H9 (cell line): ENCODE data around the gene WDR70. TPM values are rescaled to one million over a fixed set of nuclear protein-coding genes. Genes with fewer than 3 reads are reported as not detected.

ENCODE experiments used
- DNase-seq: peaks from one replicate; pipeline ENCODE4 v3.0.0-alpha.2; 2017
- H2AFZ ChIP-seq: one replicate; pipeline ENCODE4 v1.6.1; 2013; ENCODE audit warnings: mild to moderate bottlenecking, low read length, control low read depth, moderate library complexity
- H2AK5ac ChIP-seq: 2 replicates; pipeline ENCODE4 v1.6.1; 2013; ENCODE audit warnings: low read length, control low read depth, mixed read lengths; ENCODE audit not compliant: insufficient read length
- H2BK120ac ChIP-seq: one replicate; pipeline ENCODE4 v1.6.1; 2013; ENCODE audit warnings: low read depth, mild to moderate bottlenecking, low read length, control low read depth, inconsistent platforms; ENCODE audit not compliant: poor library complexity, severe bottlenecking
- H2BK12ac ChIP-seq: 2 replicates; pipeline ENCODE4 v1.6.1; 2013; ENCODE audit warnings: low read length, control low read depth, mixed read lengths, low read depth; ENCODE audit not compliant: insufficient read length
- H2BK15ac ChIP-seq: 2 replicates; pipeline ENCODE4 v1.6.1; 2013; ENCODE audit warnings: low read depth, low read length, control low read depth
- H2BK20ac ChIP-seq: one replicate; pipeline ENCODE4 v1.6.1; 2013; ENCODE audit warnings: low read depth, mild to moderate bottlenecking, low read length, control low read depth, inconsistent platforms; ENCODE audit not compliant: poor library complexity, severe bottlenecking
- H2BK5ac ChIP-seq: 2 replicates; pipeline ENCODE4 v1.6.1; 2013; ENCODE audit warnings: low read length, control low read depth, mixed read lengths; ENCODE audit not compliant: insufficient read length
- H3K14ac ChIP-seq: 2 replicates; pipeline ENCODE4 v1.6.1; 2013; ENCODE audit warnings: low read length, control low read depth; ENCODE audit not compliant: insufficient read depth
- H3K18ac ChIP-seq: 2 replicates; pipeline ENCODE4 v1.6.1; 2013; ENCODE audit warnings: low read depth, mild to moderate bottlenecking, mixed read lengths, low read length, control low read depth; ENCODE audit not compliant: insufficient read length
- H3K23ac ChIP-seq: 2 replicates; pipeline ENCODE4 v1.6.1; 2013; ENCODE audit warnings: low read length, control low read depth, mixed read lengths, low read depth; ENCODE audit not compliant: insufficient read length
- H3K23me2 ChIP-seq: 2 replicates; pipeline ENCODE4 v1.6.1; 2013; ENCODE audit warnings: low read depth, mild to moderate bottlenecking, mixed read lengths, low read length, control low read depth; ENCODE audit not compliant: insufficient read length, poor library complexity, severe bottlenecking
- H3K27ac ChIP-seq: 2 replicates; pipeline ENCODE4 v1.5.1; 2013; ENCODE audit warnings: low read length, control low read depth, mixed read lengths, low read depth; ENCODE audit not compliant: insufficient read length
- H3K27me3 ChIP-seq: 2 replicates; pipeline ENCODE4 v1.6.1; 2013; ENCODE audit warnings: low read length, control low read depth, inconsistent platforms; ENCODE audit not compliant: insufficient read depth
- H3K4ac ChIP-seq: 2 replicates; pipeline ENCODE4 v1.6.1; 2013; ENCODE audit warnings: low read depth, mild to moderate bottlenecking, control low read depth, inconsistent platforms, low read length, moderate library complexity
- H3K4me1 ChIP-seq: 2 replicates; pipeline ENCODE4 v1.6.1; 2013; ENCODE audit warnings: low read length, control low read depth, inconsistent platforms; ENCODE audit not compliant: insufficient read depth
- H3K4me2 ChIP-seq: 2 replicates; pipeline ENCODE4 v1.6.1; 2013; ENCODE audit warnings: low read length, control low read depth, mixed read lengths; ENCODE audit not compliant: insufficient read length, insufficient read depth
- H3K56ac ChIP-seq: 2 replicates; pipeline ENCODE4 v1.6.1; 2013; ENCODE audit warnings: low read depth, mild to moderate bottlenecking, mixed read lengths, low read length, control low read depth; ENCODE audit not compliant: insufficient read length
- H3K79me1 ChIP-seq: 2 replicates; pipeline ENCODE4 v1.6.1; 2013; ENCODE audit warnings: low read depth, mild to moderate bottlenecking, moderate library complexity, low read length, control low read depth, inconsistent platforms; ENCODE audit not compliant: insufficient read depth, poor library complexity, severe bottlenecking
- H3K79me2 ChIP-seq: 2 replicates; pipeline ENCODE4 v1.6.1; 2013; ENCODE audit warnings: low read length, control low read depth, inconsistent platforms; ENCODE audit not compliant: insufficient read depth
- H3K9ac ChIP-seq: 2 replicates; pipeline ENCODE4 v1.6.1; 2013; ENCODE audit warnings: low read length, control low read depth, mixed read lengths; ENCODE audit not compliant: insufficient read length; ENCODE audit errors: extremely low read depth
- H3K9me3 ChIP-seq: one replicate; pipeline ENCODE4 v1.6.1; 2013; ENCODE audit warnings: low read depth, low read length, inconsistent platforms; ENCODE audit not compliant: control insufficient read depth
- H3T11ph ChIP-seq: one replicate; pipeline ENCODE4 v1.6.1; 2013; ENCODE audit warnings: mild to moderate bottlenecking, low read length, control low read depth, inconsistent platforms
- H4K20me1 ChIP-seq: one replicate; pipeline ENCODE4 v1.6.1; 2013; ENCODE audit not compliant: control insufficient read depth, insufficient read length, insufficient read depth
- H4K5ac ChIP-seq: 2 replicates; pipeline ENCODE4 v1.6.1; 2013; ENCODE audit warnings: low read depth, mild to moderate bottlenecking, mixed read lengths, low read length, control low read depth; ENCODE audit not compliant: insufficient read length
- H4K8ac ChIP-seq: replicated peaks from 2 replicates; pipeline ENCODE4 v1.6.1; 2013; ENCODE audit warnings: low read length, control low read depth, mixed read lengths, low read depth; ENCODE audit not compliant: insufficient read length
- H4K91ac ChIP-seq: 2 replicates; pipeline ENCODE4 v1.6.1; 2013; ENCODE audit warnings: low read depth, mild to moderate bottlenecking, moderate library complexity, mixed read lengths, low read length, control low read depth; ENCODE audit not compliant: insufficient read length
- H3K27ac Mint-ChIP-seq, 3 experiments: 2 replicates in 2 of 3; 3 replicates in 1 of 3; pipeline ENCODE4 v1.8.0; 2020 to 2021; ENCODE audit warnings: mixed read lengths in 3 of 3, mild to moderate bottlenecking in 1 of 3, moderate library complexity in 1 of 3
- H3K27me3 Mint-ChIP-seq: 2 replicates; pipeline ENCODE4 v1.8.0; 2021; ENCODE audit warnings: low read depth, mild to moderate bottlenecking, moderate library complexity, mixed read lengths
- H3K36me3 Mint-ChIP-seq, 3 experiments: 2 replicates in 2 of 3; 3 replicates in 1 of 3; pipeline ENCODE4 v1.8.0; 2020 to 2021; ENCODE audit warnings: low read depth in 3 of 3, mixed read lengths in 3 of 3; ENCODE audit not compliant: insufficient read depth in 1 of 3
- H3K4me1 Mint-ChIP-seq, 2 experiments: 2 replicates each; pipeline ENCODE4 v1.8.0; 2020; ENCODE audit warnings: mixed read lengths in 2 of 2
- H3K4me3 Mint-ChIP-seq, 2 experiments: 2 replicates in 1 of 2; 3 replicates in 1 of 2; pipeline ENCODE4 v1.8.0; 2020 to 2021; ENCODE audit warnings: mild to moderate bottlenecking in 2 of 2, mixed read lengths in 2 of 2, moderate library complexity in 1 of 2
- H3K9me3 Mint-ChIP-seq, 2 experiments: 2 replicates in 1 of 2; 3 replicates in 1 of 2; pipeline ENCODE4 v1.8.0; 2020; ENCODE audit warnings: mild to moderate bottlenecking in 2 of 2, mixed read lengths in 2 of 2, moderate library complexity in 1 of 2
- CTCF ChIP-seq: fragments of 200-600 bp; sonication (generic); conservative IDR thresholded peaks from 3 replicates; pipeline ENCODE4 v1.8.0; 2021; ENCODE audit warnings: antibody characterized with exemption, mild to moderate bottlenecking
- WGBS: extraction: QIAGEN DNeasy Blood & Tissue Kit; methylation state at CpG from one replicate; pipeline ENCODE4 v1.1.7; 2013; ENCODE audit warnings: missing lambda C conversion rate, low lambda C conversion rate, mixed read lengths; ENCODE audit not compliant: insufficient read length; ENCODE audit errors: extremely low coverage; 5-methylcytosine and 5-hydroxymethylcytosine counted together
- total RNA-seq: library from RNA; stranded (reverse); gene quantifications from 2 replicates; pipeline ENCODE4 v1.2.1, GENCODE V29; 2021

WDR70 gene
- total RNA-seq, 1 experiment from 2014 or later, result 38.1 TPM

GRCh38 chr5:37626266-37626665, 247.1 kb downstream of the WDR70 start:
- H3K4me3 Mint-ChIP-seq, result no peak overlapping the region
- Histone ChIP-seq H3K27me3 (no peaks in the 10 kb centered on the region), H2BK12ac (no peak overlapping the region), H2BK120ac (no peak overlapping the region), H3K18ac (no peak overlapping the region), H3K14ac (no peak overlapping the region), H2BK20ac (no peak overlapping the region), H4K8ac (no peak overlapping the region), H4K5ac (no peak overlapping the region), H3K23ac (no peak overlapping the region), H3K4ac (no peak overlapping the region), H2BK5ac (no peak overlapping the region), H3K79me1 (no peaks in the 10 kb centered on the region), H3T11ph (no peak overlapping the region), H3K9ac (no peak overlapping the region), H3K27ac (no peak overlapping the region), H3K4me1 (no peaks in the 10 kb centered on the region), H4K20me1 (no peaks in the 10 kb centered on the region), H2AK5ac (no peak overlapping the region), H4K91ac (no peak overlapping the region), H3K56ac (no peak overlapping the region), H2AFZ (no peak overlapping the region), H3K79me2 (no peaks in the 10 kb centered on the region), H3K4me2 (no peak overlapping the region), H3K9me3 (no peaks in the 10 kb centered on the region), H3K23me2 (no peaks in the 10 kb centered on the region), H2BK15ac (no peak overlapping the region)
- no peaks in the 10 kb centered on the region for H3K27me3 Mint-ChIP-seq
- H3K27ac Mint-ChIP-seq, result no peak overlapping the region
- H3K9me3 Mint-ChIP-seq, result peaks cover 10 to 13% of the 10 kb centered on the region in 2 experiments; a peak in 4 of 5 replicates
- TF ChIP-seq CTCF, result no peak
- DNase-seq, result no peak
- WGBS, result no CpG with 5 or more reads among the region's 3 CpGs
- no peaks in the 10 kb centered on the region for H3K4me1 Mint-ChIP-seq
- H3K36me3 Mint-ChIP-seq, result peaks cover 4 to 18% (median 11%) of the 10 kb centered on the region in 3 experiments; a peak in 4 of 7 replicates
